GM19099 (cell line): ENCODE measurements around the gene CORO1C.

Experiments used
- POLR2A ChIP-seq: IDR thresholded peaks from 3 replicates; pipeline ENCODE4 v1.6.1; 2011; ENCODE audit warnings: low read depth; ENCODE audit not compliant: insufficient read length; ENCODE audit errors: extremely low read depth

CORO1C gene

GRCh38 chr12:108605000-108605689 lies 126.2 kb downstream of the CORO1C start:
- TF ChIP-seq POLR2A = no peak

GRCh38 chr12:108604208-108604941 lies 126.9 kb downstream of the CORO1C start:
- no peak for TF ChIP-seq POLR2A

GRCh38 chr12:108603743-108604142 lies 127.6 kb downstream of the CORO1C start:
- no peak for TF ChIP-seq POLR2A

GRCh38 chr12:108602976-108603704 lies 128.2 kb downstream of the CORO1C start:
- TF ChIP-seq POLR2A = no peak

- no peak for TF ChIP-seq POLR2A
Measured at GRCh38 chr12:108602209-108602705, 129.1 kb downstream of the CORO1C start.

DNA sequence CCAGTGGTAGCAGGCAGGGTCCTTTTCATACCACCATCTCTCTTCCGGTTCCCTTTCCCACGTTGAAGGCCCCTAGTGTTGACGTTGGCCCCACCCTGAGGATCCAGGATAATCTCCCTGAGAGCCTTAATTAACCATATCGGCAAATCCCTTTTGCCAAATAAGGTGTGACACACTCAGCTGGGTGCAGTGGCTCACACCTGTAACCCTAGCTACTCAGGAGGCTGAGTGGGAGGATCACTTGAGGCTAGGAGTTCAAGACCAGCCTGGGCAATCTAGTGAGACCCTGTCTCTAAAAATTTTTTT lies 130.7 kb downstream of the CORO1C start:
- TF ChIP-seq POLR2A = no peak

DNA sequence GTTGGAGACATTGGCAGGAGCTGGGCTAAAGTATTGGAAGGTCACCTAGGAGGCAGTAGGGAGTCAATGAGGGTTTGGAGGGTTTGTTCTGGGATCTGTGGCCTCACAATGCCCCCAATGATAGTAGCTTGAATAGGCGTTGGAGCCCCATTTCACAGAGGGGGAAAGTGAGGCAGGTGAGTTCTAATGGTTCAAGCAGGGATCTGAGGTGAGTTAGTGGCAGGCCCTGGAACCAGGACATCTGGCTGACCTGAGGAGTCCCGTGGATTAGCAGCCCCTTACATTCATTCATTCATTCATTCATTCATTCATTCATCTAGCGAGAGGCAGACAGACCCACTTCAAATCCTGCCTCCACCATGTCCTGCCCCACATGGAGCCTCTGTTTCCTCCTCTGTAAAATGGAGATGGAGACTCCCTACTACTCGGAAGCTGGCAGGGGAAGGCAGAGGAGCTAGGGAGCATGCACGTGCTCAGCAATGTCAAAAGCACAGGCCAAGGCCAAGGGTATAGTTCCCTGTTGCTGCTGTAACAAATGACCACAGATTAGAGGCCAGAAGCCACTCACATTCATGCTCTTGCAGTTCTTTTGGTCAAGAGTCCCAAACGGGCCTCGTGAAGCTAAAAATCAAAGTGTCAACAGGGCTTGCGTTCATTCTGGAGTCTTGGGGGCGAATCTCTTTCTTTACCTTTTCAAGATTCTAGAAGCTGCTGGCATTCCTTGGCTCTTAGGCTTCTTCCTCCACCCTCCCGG lies 131.2 kb downstream of the CORO1C start:
- no peak for TF ChIP-seq POLR2A

- no peak for TF ChIP-seq POLR2A
Measured at GRCh38 chr12:108599541-108599940, 131.8 kb downstream of the CORO1C start.

DNA sequence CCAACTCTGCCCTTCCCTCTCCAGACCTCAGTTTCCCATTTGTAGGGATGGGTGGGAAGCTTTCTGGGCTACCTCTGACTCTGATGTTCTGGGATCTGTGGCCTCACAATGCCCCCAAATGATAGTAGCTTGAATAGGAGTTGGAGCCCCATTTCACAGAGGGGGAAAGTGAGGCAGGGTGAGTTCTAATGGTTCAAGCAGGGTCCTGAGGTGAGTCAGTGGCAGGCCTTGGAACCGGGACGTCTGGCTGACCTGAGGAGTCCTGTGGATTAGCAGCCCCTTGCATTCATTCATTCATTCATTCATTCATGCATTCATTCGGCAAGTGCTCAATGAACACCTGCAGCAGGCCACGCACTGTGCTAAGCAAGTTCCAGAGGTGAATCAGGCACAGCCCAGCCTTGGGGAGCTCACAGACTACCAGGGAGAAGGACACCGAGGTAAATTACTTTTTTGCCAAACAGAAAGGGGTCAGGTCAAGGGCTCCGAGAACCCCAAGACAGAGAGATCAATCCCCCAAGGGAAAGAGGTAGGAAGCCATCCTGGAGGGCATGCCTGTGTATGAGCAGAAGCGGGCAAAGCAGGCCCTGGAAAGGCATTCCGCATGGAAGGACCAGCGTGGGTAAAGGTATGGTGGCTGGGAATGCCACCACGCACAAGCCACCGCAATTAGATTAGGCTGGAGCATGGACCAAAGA lies 132.6 kb downstream of the CORO1C start:
- TF ChIP-seq POLR2A = no peak

GRCh38 chr12:108597559-108598471 lies 133.5 kb downstream of the CORO1C start, which contains the start of gene TMEM119:
TSS of gene TMEM119 (minus strand) at chr12:108598084. CDS start at chr12:108592383, 5,701 bp downstream.
- TF ChIP-seq POLR2A = no peak

DNA sequence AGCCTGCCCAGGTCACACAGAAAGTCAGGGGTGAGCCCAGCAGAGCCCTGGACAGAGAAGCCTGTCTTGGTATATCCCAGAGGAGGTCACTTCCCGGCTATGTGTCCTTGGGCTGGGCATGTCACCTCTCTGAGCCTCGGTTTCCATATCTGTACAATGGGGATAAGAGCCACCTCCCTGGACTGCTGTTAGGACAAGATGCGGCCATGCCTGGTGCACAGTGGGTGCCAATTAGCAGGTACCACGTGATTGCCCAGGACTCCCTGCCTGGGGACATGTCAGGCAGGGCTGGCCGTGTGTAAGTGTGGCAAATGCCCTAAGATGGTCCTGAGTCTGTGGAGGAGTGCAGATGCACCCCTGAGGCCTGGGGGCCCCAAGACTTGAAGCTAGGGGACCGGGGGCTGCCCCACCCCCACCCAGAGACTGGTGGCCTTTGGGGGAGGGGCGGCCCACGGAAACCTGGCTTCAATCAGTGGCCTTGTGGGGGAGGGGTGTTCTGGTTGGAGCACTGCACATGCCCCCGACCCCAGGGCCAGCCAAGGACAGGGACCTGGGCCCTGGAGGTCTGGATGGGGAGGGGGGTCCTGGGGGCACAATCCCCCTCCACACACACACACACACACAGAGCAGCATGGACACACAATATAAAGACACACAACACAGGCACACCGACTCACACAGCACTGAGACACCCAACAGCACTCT lies 134.3 kb downstream of the CORO1C start:
- no peak for TF ChIP-seq POLR2A

GRCh38 chr12:108595711-108596647 lies 135.3 kb downstream of the CORO1C start:
- no peak for TF ChIP-seq POLR2A
